H1 (cell line): ENCODE data around the gene PPP4R4. TPM values are rescaled to one million over a fixed set of nuclear protein-coding genes. Genes with fewer than 3 reads are reported as not detected.

Experiments
- CTCF ChIA-PET: fragments of 300-600 bp; sonication (Branson Sonifier 250); formaldehyde crosslinking; loops from one replicate; lab custom pipeline; 2021; ENCODE audit not compliant: partially characterized antibody; lab: Charles Lee
- POLR2A ChIA-PET: fragments of 300-600 bp; sonication (Branson Sonifier 250); formaldehyde crosslinking; loops from one replicate; lab custom pipeline; 2021; ENCODE audit warnings: inconsistent platforms; ENCODE audit not compliant: partially characterized antibody; lab: Charles Lee
- DNase-seq, 2 experiments: peaks; one replicate each; pipeline versions ENCODE4 v3.0.0 to v3.0.0-alpha.2; 2010 to 2022; ENCODE audit warnings: low spot score in 2 of 2, low read depth in 1 of 2, mixed read lengths in 1 of 2
- FAIRE-seq: peaks from 2 replicates; lab custom pipeline; 2011; peaks lifted over from hg19 to GRCh38; lab: Jason Lieb, UNC
- H2AFZ ChIP-seq: 2 replicates; pipeline ENCODE4 v1.8.1; 2012; ENCODE audit warnings: low read length, inconsistent platforms
- H2AK5ac ChIP-seq: 2 replicates; pipeline ENCODE4 v1.6.1; 2013; ENCODE audit warnings: low read depth, low read length
- H2BK120ac ChIP-seq: replicated peaks from 2 replicates; pipeline ENCODE3; 2013; ENCODE audit warnings: low read depth, low read length, inconsistent platforms
- H2BK12ac ChIP-seq: 2 replicates; pipeline ENCODE4 v1.6.1; 2013; ENCODE audit warnings: low read depth, low read length
- H2BK15ac ChIP-seq: 2 replicates; pipeline ENCODE4 v1.6.1; 2013; ENCODE audit warnings: low read length
- H2BK20ac ChIP-seq: 2 replicates; pipeline ENCODE4 v1.6.1; 2013; ENCODE audit warnings: low read length
- H2BK5ac ChIP-seq: 2 replicates; pipeline ENCODE4 v1.6.1; 2013; ENCODE audit warnings: low read depth, low read length
- H3K14ac ChIP-seq: 2 replicates; pipeline ENCODE4 v1.6.1; 2013; ENCODE audit warnings: inconsistent platforms; ENCODE audit not compliant: insufficient read length
- H3K18ac ChIP-seq: 2 replicates; pipeline ENCODE4 v1.6.1; 2013; ENCODE audit warnings: low read length; ENCODE audit errors: extremely low read depth
- H3K23ac ChIP-seq: 2 replicates; pipeline ENCODE4 v1.6.1; 2013; ENCODE audit warnings: inconsistent platforms; ENCODE audit not compliant: insufficient read length
- H3K23me2 ChIP-seq: 2 replicates; pipeline ENCODE4 v1.6.1; 2013; ENCODE audit warnings: low read depth, low read length
- H3K27ac ChIP-seq: 2 replicates; pipeline ENCODE4 v1.6.1; 2011; ENCODE audit warnings: low read depth, low read length, inconsistent platforms
- H3K27me3 ChIP-seq, 4 experiments: replicated peaks in 1 of 4; 1 replicate in 1 of 4; 2 replicates in 3 of 4; pipeline versions ENCODE4 v1.6.1 to v1.8.1; 2011 to 2013; ENCODE audit warnings: low read length in 3 of 4, mild to moderate bottlenecking in 3 of 4, inconsistent platforms in 2 of 4, mixed read lengths in 2 of 4, moderate library complexity in 1 of 4; ENCODE audit not compliant: control insufficient read depth in 3 of 4, insufficient read depth in 3 of 4; ENCODE audit errors: extremely low read depth in 1 of 4
- H3K36me3 ChIP-seq, 4 experiments: 2 replicates each; pipeline versions ENCODE4 v1.6.1 to v1.8.1; 2011 to 2013; ENCODE audit warnings: mild to moderate bottlenecking in 4 of 4, low read length in 3 of 4, moderate library complexity in 2 of 4, control low read depth in 1 of 4, inconsistent platforms in 1 of 4; ENCODE audit not compliant: insufficient read depth in 4 of 4, control insufficient read depth in 2 of 4
- H3K4ac ChIP-seq: replicated peaks from 2 replicates; pipeline ENCODE3; 2013; ENCODE audit warnings: low read length, low read depth, mixed read lengths, inconsistent platforms; ENCODE audit not compliant: insufficient read length
- H3K4me1 ChIP-seq, 4 experiments: replicated peaks in 1 of 4; 1 replicate in 1 of 4; 2 replicates in 3 of 4; pipeline versions ENCODE4 v1.6.1 to v1.8.1; 2011 to 2013; ENCODE audit warnings: low read length in 3 of 4, inconsistent platforms in 2 of 4, mixed read lengths in 1 of 4; ENCODE audit not compliant: insufficient read depth in 4 of 4, control insufficient read depth in 3 of 4
- H3K4me2 ChIP-seq, 2 experiments: 2 replicates each; pipeline versions ENCODE4 v1.6.1 to v1.8.1; 2011 to 2013; ENCODE audit warnings: low read depth in 2 of 2, low read length in 2 of 2, control low read depth in 1 of 2, inconsistent platforms in 1 of 2, mild to moderate bottlenecking in 1 of 2; ENCODE audit not compliant: insufficient read depth in 1 of 2
- H3K4me3 ChIP-seq, 4 experiments: fragments of 200-600, 300-600 bp in 1 of 4; sonication (generic), shearing (Covaris generic), sonication (Bioruptor Twin) in 1 of 4; 2 replicates each; pipeline versions ENCODE4 v1.5.1 to v1.8.1; 2011 to 2016; ENCODE audit warnings: low read length in 4 of 4, low read depth in 3 of 4, control low read depth in 2 of 4, inconsistent platforms in 2 of 4, mild to moderate bottlenecking in 2 of 4, mixed read lengths in 1 of 4, moderate library complexity in 1 of 4; ENCODE audit not compliant: insufficient read depth in 2 of 4; ENCODE audit errors: extremely low read depth in 1 of 4
- H3K56ac ChIP-seq: replicated peaks from 2 replicates; pipeline ENCODE3; 2013; ENCODE audit warnings: low read depth, mild to moderate bottlenecking, mixed read lengths, low read length, inconsistent platforms; ENCODE audit not compliant: insufficient read length
- H3K79me1 ChIP-seq: 2 replicates; pipeline ENCODE4 v1.6.1; 2013; ENCODE audit warnings: low read depth, low read length, control low read depth
- H3K79me2 ChIP-seq, 2 experiments: 2 replicates each; pipeline versions ENCODE4 v1.6.1 to v1.8.1; 2012 to 2013; ENCODE audit warnings: low read length in 2 of 2, mild to moderate bottlenecking in 2 of 2, inconsistent platforms in 1 of 2; ENCODE audit not compliant: insufficient read depth in 2 of 2, control insufficient read depth in 1 of 2
- H3K9ac ChIP-seq, 4 experiments: replicated peaks in 1 of 4; 1 replicate in 1 of 4; 2 replicates in 3 of 4; pipeline versions ENCODE4 v1.6.1 to v1.8.1; 2011 to 2013; ENCODE audit warnings: low read depth in 3 of 4, low read length in 3 of 4, control low read depth in 2 of 4, mild to moderate bottlenecking in 2 of 4, moderate library complexity in 2 of 4, inconsistent platforms in 1 of 4; ENCODE audit errors: extremely low read depth in 1 of 4
- H3K9me3 ChIP-seq, 2 experiments: 2 replicates each; pipeline versions ENCODE4 v1.6.1 to v1.8.1; 2012 to 2013; ENCODE audit warnings: mild to moderate bottlenecking in 2 of 2, moderate library complexity in 2 of 2, control low read depth in 1 of 2, inconsistent platforms in 1 of 2, low read depth in 1 of 2, low read length in 1 of 2, mixed read lengths in 1 of 2; ENCODE audit not compliant: insufficient read depth in 2 of 2
- H4K20me1 ChIP-seq, 2 experiments: replicated peaks in 1 of 2; 2 replicates each; pipeline versions ENCODE3 to v1.8.1; 2011 to 2013; ENCODE audit warnings: inconsistent platforms in 2 of 2, low read length in 2 of 2, mild to moderate bottlenecking in 1 of 2; ENCODE audit not compliant: insufficient read depth in 2 of 2, control insufficient read depth in 1 of 2
- H4K5ac ChIP-seq: 2 replicates; pipeline ENCODE4 v1.6.1; 2013; ENCODE audit warnings: low read length, low read depth, mixed read lengths, inconsistent platforms; ENCODE audit not compliant: insufficient read length
- H4K8ac ChIP-seq: 2 replicates; pipeline ENCODE4 v1.8.0; 2013; ENCODE audit warnings: mild to moderate bottlenecking, moderate library complexity, low read length, inconsistent platforms; ENCODE audit not compliant: insufficient read depth; ENCODE audit errors: extremely low read depth
- H4K91ac ChIP-seq: replicated peaks from 2 replicates; pipeline ENCODE3; 2013; ENCODE audit warnings: low read length, mixed read lengths, inconsistent platforms; ENCODE audit not compliant: insufficient read length
- ASH2L ChIP-seq: fragments of 200-600, 300-600 bp; sonication (generic); IDR thresholded peaks from one replicate; pipeline ENCODE4 v1.7.1; 2017; ENCODE audit warnings: low read length
- ATF3 ChIP-seq: IDR thresholded peaks from 2 replicates; pipeline ENCODE4 v1.6.1; 2011; ENCODE audit warnings: low read depth, mild to moderate bottlenecking, low read length; ENCODE audit not compliant: insufficient read depth
- BACH1 ChIP-seq: IDR thresholded peaks from 2 replicates; pipeline ENCODE4 v1.6.1; 2012; ENCODE audit warnings: low read length, improper control_type of control experiment
- CHD2 ChIP-seq: IDR thresholded peaks from 2 replicates; pipeline ENCODE4 v1.6.1; 2012; ENCODE audit warnings: low read length, improper control_type of control experiment
- CREB1 ChIP-seq: IDR thresholded peaks from 2 replicates; pipeline ENCODE4 v1.6.1; 2012; ENCODE audit warnings: inconsistent platforms
- EGR1 ChIP-seq: IDR thresholded peaks from 2 replicates; pipeline ENCODE4 v1.6.1; 2011; ENCODE audit warnings: low read depth, low read length, borderline replicate concordance
- GTF2F1 ChIP-seq: IDR thresholded peaks from 2 replicates; pipeline ENCODE4 v1.6.1; 2012; ENCODE audit warnings: low read depth, low read length, improper control_type of control experiment, borderline replicate concordance
- SIX5 ChIP-seq: IDR thresholded peaks from 2 replicates; pipeline ENCODE4 v1.6.1; 2011; ENCODE audit warnings: mild to moderate bottlenecking, low read depth, low read length
- TAF7 ChIP-seq: optimal IDR thresholded peaks from 2 replicates; pipeline ENCODE3; 2011; ENCODE audit warnings: low read depth, mild to moderate bottlenecking, inconsistent platforms, low read length, moderate library complexity, borderline replicate concordance
- ZNF274 ChIP-seq: IDR thresholded peaks from 2 replicates; pipeline ENCODE4 v1.7.0; 2012; ENCODE audit warnings: low read length, borderline replicate concordance; ENCODE audit errors: extremely low read depth
- WGBS, 2 experiments: shearing (Covaris generic) in 1 of 2; methylation state at CpG; one replicate each; pipeline versions ENCODE4 v1.1.6 to v1.1.7; 2013 to 2015; ENCODE audit warnings: low lambda C conversion rate in 2 of 2, mixed read lengths in 2 of 2, inconsistent platforms in 1 of 2, low coverage in 1 of 2, missing lambda C conversion rate in 1 of 2; ENCODE audit not compliant: insufficient replicate concordance in 2 of 2, insufficient coverage in 1 of 2, insufficient read length in 1 of 2; ENCODE audit errors: extremely low coverage in 1 of 2, missing lambda C conversion rate in 1 of 2; 5-methylcytosine and 5-hydroxymethylcytosine counted together
- polyA plus RNA-seq, 7 experiments: library from polyadenylated mRNA; depleted of rRNA in 3 of 7; stranded (reverse) in 5 of 7; unstranded in 2 of 7; fragments of >200 nt in 5 of 7; fragments of 200-250 nt in 2 of 7; gene quantifications; 1 replicate in 5 of 7; 2 replicates in 1 of 7; 4 replicates in 1 of 7; pipeline versions ENCODE4 v1.2.1 to v1.2.3, GENCODE V29; 2011 to 2013; ENCODE audit warnings: missing spikeins in 2 of 7, mixed read lengths in 2 of 7
- total RNA-seq: library from RNA; stranded (reverse); fragmentation: NEBNext Ultra II Directional; extraction: Animal tissue kit (Norgen Biotek cat#: 25700); gene quantifications from 2 replicates; pipeline ENCODE4 v1.2.1, GENCODE V29; 2021
- TF ChIP-seq, protein P1 (sequence below): IDR thresholded peaks from 2 replicates; pipeline ENCODE4 v1.6.1; 2012; ENCODE audit warnings: low read length, inconsistent platforms

Gene PPP4R4
- total and polyA plus RNA-seq, 2 of the 8 experiments (the other 6 are each of a cell fraction or from before 2014, with no cell fraction given), result 3.3 to 9.6 TPM

GRCh38 chr14:94284221-94284620 lies 110.1 kb downstream of the PPP4R4 start:
- no peak overlapping the region for H3K56ac ChIP-seq
- peaks cover 0 to 4% (median 1%) of the 10 kb centered on the region in 4 experiments; a peak in 2 of 7 replicates for H3K4me1 ChIP-seq
- no peak overlapping the region for H2AFZ ChIP-seq
- no peak overlapping the region for H2BK12ac ChIP-seq
- H2BK20ac ChIP-seq, result no peak overlapping the region
- no peaks in the 10 kb centered on the region for H4K20me1 ChIP-seq
- H2AK5ac ChIP-seq, result no peak overlapping the region
- CTCF ChIA-PET, result no interaction called here
- H3K27ac ChIP-seq, result no peak overlapping the region
- POLR2A ChIA-PET, result no interaction called here
- no peak overlapping the region for H3K9ac ChIP-seq
- H3K18ac ChIP-seq, result no peak overlapping the region
- H3K23me2 ChIP-seq, result no peaks in the 10 kb centered on the region
- H2BK120ac ChIP-seq, result no peak overlapping the region
- 88% methylated on average over 2 of the region's 2 CpGs; no CpG with 5 or more reads in 1 of the 2 experiments for WGBS, 2 experiments
- FAIRE-seq (no peak), DNase-seq (no peak)
- no peak overlapping the region for H3K14ac ChIP-seq
- H3K79me2 ChIP-seq, result no peaks in the 10 kb centered on the region
- H4K8ac ChIP-seq, result no peak overlapping the region
- H3K23ac ChIP-seq, result no peak overlapping the region
- no peaks in the 10 kb centered on the region for H3K9me3 ChIP-seq
- H3K4me3 ChIP-seq, result no peak overlapping the region
- no peak overlapping the region for H2BK15ac ChIP-seq
- no peaks in the 10 kb centered on the region for H3K36me3 ChIP-seq
- H3K27me3 ChIP-seq, result no peaks in the 10 kb centered on the region
- no peaks in the 10 kb centered on the region for H3K79me1 ChIP-seq
- no peak overlapping the region for H4K5ac ChIP-seq
- no peak overlapping the region for H2BK5ac ChIP-seq
- H3K4me2 ChIP-seq, result no peak overlapping the region
- H4K91ac ChIP-seq, result no peak overlapping the region
- no peak overlapping the region for H3K4ac ChIP-seq
- no peak for TF ChIP-seq ZNF274
- TF ChIP-seq, protein P1, sequence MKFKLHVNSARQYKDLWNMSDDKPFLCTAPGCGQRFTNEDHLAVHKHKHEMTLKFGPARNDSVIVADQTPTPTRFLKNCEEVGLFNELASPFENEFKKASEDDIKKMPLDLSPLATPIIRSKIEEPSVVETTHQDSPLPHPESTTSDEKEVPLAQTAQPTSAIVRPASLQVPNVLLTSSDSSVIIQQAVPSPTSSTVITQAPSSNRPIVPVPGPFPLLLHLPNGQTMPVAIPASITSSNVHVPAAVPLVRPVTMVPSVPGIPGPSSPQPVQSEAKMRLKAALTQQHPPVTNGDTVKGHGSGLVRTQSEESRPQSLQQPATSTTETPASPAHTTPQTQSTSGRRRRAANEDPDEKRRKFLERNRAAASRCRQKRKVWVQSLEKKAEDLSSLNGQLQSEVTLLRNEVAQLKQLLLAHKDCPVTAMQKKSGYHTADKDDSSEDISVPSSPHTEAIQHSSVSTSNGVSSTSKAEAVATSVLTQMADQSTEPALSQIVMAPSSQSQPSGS, result no peak
- no peak for TF ChIP-seq ASH2L
- TF ChIP-seq SIX5, result no peak
- TF ChIP-seq CHD2, result no peak
- no peak for TF ChIP-seq GTF2F1
- no peak for TF ChIP-seq CREB1
- no peak for TF ChIP-seq BACH1
- TF ChIP-seq TAF7, result no peak
- no peak for TF ChIP-seq ATF3
- TF ChIP-seq EGR1, result no peak
